22Rv1 (cell line): Measurements from ENCODE around the gene ALDH4A1.

Experiments used
- ZFX ChIP-seq: fragments of 450-650 bp; IDR thresholded peaks from 2 replicates; pipeline ENCODE4 v1.6.1; 2017; ENCODE audit warnings: antibody characterized with exemption, borderline replicate concordance
- TF ChIP-seq, protein P1 (sequence below): fragments of 450-650 bp; IDR thresholded peaks from 2 replicates; pipeline ENCODE4 v1.5.1; 2017; ENCODE audit warnings: mild to moderate bottlenecking

DNA sequence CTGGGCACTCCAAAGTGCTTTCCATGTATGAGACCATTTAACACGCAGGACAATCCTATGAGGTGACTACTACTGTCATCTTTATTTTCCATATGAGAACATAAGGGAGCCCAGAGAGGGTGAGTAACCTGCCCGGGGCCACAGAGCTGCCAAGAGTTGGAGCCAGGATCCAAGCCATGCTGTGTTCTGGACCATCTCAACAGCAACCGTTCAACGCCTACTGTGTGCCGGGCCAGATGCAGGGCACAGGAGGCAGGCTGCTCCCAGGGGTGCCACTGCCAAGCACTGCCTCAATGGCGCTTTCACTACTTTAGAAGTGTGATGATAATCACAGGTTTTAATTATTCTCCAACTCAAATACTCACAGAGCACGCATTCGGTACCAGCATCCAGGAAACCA, 3.8 kb downstream of the ALDH4A1 start:
- TF ChIP-seq, protein P1, sequence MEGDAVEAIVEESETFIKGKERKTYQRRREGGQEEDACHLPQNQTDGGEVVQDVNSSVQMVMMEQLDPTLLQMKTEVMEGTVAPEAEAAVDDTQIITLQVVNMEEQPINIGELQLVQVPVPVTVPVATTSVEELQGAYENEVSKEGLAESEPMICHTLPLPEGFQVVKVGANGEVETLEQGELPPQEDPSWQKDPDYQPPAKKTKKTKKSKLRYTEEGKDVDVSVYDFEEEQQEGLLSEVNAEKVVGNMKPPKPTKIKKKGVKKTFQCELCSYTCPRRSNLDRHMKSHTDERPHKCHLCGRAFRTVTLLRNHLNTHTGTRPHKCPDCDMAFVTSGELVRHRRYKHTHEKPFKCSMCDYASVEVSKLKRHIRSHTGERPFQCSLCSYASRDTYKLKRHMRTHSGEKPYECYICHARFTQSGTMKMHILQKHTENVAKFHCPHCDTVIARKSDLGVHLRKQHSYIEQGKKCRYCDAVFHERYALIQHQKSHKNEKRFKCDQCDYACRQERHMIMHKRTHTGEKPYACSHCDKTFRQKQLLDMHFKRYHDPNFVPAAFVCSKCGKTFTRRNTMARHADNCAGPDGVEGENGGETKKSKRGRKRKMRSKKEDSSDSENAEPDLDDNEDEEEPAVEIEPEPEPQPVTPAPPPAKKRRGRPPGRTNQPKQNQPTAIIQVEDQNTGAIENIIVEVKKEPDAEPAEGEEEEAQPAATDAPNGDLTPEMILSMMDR = no peak
- no peak for TF ChIP-seq ZFX
